OCI-LY7 (cell line): ENCODE results near the gene IQSEC1. TPM values are rescaled to one million over a fixed set of nuclear protein-coding genes. Genes with fewer than 3 reads are reported as not detected.

Experiments
- BruUV-seq: library from RNA; stranded (reverse); fragments of 400-500 nt; replicated peaks from 2 replicates; lab custom pipeline; 2021; lab: Mats Ljungman, UMichigan
- CTCF ChIA-PET: fragments of 300-600 bp; sonication (Branson Sonifier 250); formaldehyde crosslinking; loops from one replicate; lab custom pipeline; 2022; ENCODE audit warnings: antibody characterized with exemption; ENCODE audit not compliant: unreplicated experiment; lab: Charles Lee
- POLR2A ChIA-PET: fragments of 300-600 bp; sonication (Branson Sonifier 250); formaldehyde crosslinking; loops from one replicate; lab custom pipeline; 2022; ENCODE audit warnings: antibody characterized with exemption; lab: Charles Lee
- DNase-seq: peaks from one replicate; pipeline ENCODE4 v3.0.0-alpha.2; 2015; ENCODE audit warnings: low spot score
- H2AFZ ChIP-seq: fragments of 200-600 bp; sonication (generic), shearing (Covaris generic); 2 replicates; pipeline ENCODE4 v1.6.1; 2014; ENCODE audit warnings: mild to moderate bottlenecking, antibody characterized with exemption, low read length, moderate library complexity
- H3K27ac ChIP-seq: fragments of 200-600 bp; sonication (generic); 2 replicates; pipeline ENCODE4 v1.5.1; 2014; ENCODE audit warnings: mixed run types, low read depth, mild to moderate bottlenecking, moderate library complexity, low read length, inconsistent platforms; ENCODE audit not compliant: poor library complexity, severe bottlenecking
- H3K36me3 ChIP-seq: fragments of 200-600 bp; sonication (generic); 2 replicates; pipeline ENCODE4 v1.6.1; 2014; ENCODE audit warnings: mild to moderate bottlenecking, antibody characterized with exemption, low read length, moderate library complexity, mixed read lengths; ENCODE audit not compliant: insufficient read depth
- H3K4me1 ChIP-seq: fragments of 200-600 bp; sonication (generic); 2 replicates; pipeline ENCODE4 v1.5.1; 2014; ENCODE audit warnings: mild to moderate bottlenecking, low read length; ENCODE audit not compliant: insufficient read depth, poor library complexity, severe bottlenecking
- H3K4me2 ChIP-seq: fragments of 200-600 bp; sonication (generic); 2 replicates; pipeline ENCODE4 v1.6.1; 2014; ENCODE audit warnings: mild to moderate bottlenecking, low read length
- H3K4me3 ChIP-seq: fragments of 200-600 bp; sonication (generic); 2 replicates; pipeline ENCODE4 v1.5.1; 2014; ENCODE audit warnings: mild to moderate bottlenecking, low read depth, low read length; ENCODE audit not compliant: poor library complexity, severe bottlenecking
- H3K79me2 ChIP-seq: fragments of 200-600 bp; sonication (generic); 2 replicates; pipeline ENCODE4 v1.6.1; 2016; ENCODE audit warnings: low read depth, mild to moderate bottlenecking, low read length, moderate library complexity, mixed read lengths; ENCODE audit not compliant: insufficient read depth
- H3K9me2 ChIP-seq: fragments of 200-600 bp; sonication (generic); 2 replicates; pipeline ENCODE4 v1.6.1; 2016; ENCODE audit warnings: mild to moderate bottlenecking, low read length, mixed read lengths; ENCODE audit not compliant: insufficient read depth
- H3K9me3 ChIP-seq: fragments of 200-600 bp; sonication (generic); 2 replicates; pipeline ENCODE4 v1.6.1; 2014; ENCODE audit warnings: mild to moderate bottlenecking, mixed run types, low read length, mixed read lengths
- H4K20me1 ChIP-seq: fragments of 200-600 bp; sonication (generic); 2 replicates; pipeline ENCODE4 v1.6.1; 2014; ENCODE audit warnings: mild to moderate bottlenecking, antibody characterized with exemption, low read length, moderate library complexity, mixed read lengths; ENCODE audit not compliant: insufficient read depth
- CTCF ChIP-seq: fragments of 200-600 bp; sonication (generic); conservative IDR thresholded peaks from 2 replicates; pipeline ENCODE4 v1.5.1; 2014; ENCODE audit warnings: mild to moderate bottlenecking, antibody characterized with exemption, low read length, moderate library complexity, mixed read lengths
- EZH2phosphoT487 ChIP-seq: fragments of 200-600 bp; sonication (generic); IDR thresholded peaks from 2 replicates; pipeline ENCODE4 v1.6.1; 2018; ENCODE audit warnings: low read depth, borderline replicate concordance, mild to moderate bottlenecking, mixed run types, antibody characterized with exemption, low read length, moderate library complexity, mixed read lengths
- intact Hi-C: fragments of 100-400 bp; cut with micrococcal nuclease; formaldehyde crosslinking; loops from one replicate; pipeline ENCODE4 v1.10.0; 2022; ENCODE audit not compliant: unreplicated experiment
- total RNA-seq, 2 experiments: library from RNA; depleted of rRNA in 1 of 2; stranded (reverse); fragments of >200 nt in 1 of 2; shearing (Covaris generic) in 1 of 2; gene quantifications; 2 replicates each; pipeline ENCODE4 v1.2.3, GENCODE V29; 2014 to 2022

Gene IQSEC1
- total RNA-seq, 2 experiments from 2014 or later: 25.2 to 70.1 TPM

- peak overlapping the region; percentile 87 for H3K27ac ChIP-seq
- ChIA-PET POLR2A (interaction anchor here (1.1 to 2.3 kb wide), 4 partner anchors 12 to 72 kb away, joined by 3 to 19 read pairs (median 7); no protein-coding TSS in a partner anchor), CTCF (interaction anchor here (0.5 to 1.2 kb wide), 2 partner anchors 8 to 12 kb away, joined by 3 to 5 read pairs; no protein-coding TSS in a partner anchor)
- peak overlapping the region; percentile 24; the same call in 1 of the 2 replicates for H2AFZ ChIP-seq
- H3K79me2 ChIP-seq: no peaks in the 10 kb centered on the region
- H3K4me2 ChIP-seq: peak overlapping the region; percentile 67
- no peaks in the 10 kb centered on the region for H3K36me3 ChIP-seq
- H3K4me1 ChIP-seq: peaks cover 91% of the 10 kb centered on the region
- H4K20me1 ChIP-seq: no peaks in the 10 kb centered on the region
- DNase-seq: peak; percentile 88
- no TSS peak for BruUV-seq
- peak overlapping the region; percentile 21 for H3K4me3 ChIP-seq
- no peaks in the 10 kb centered on the region for H3K9me3 ChIP-seq
- intact Hi-C loops: loop anchor here (1.0 kb wide), 2 partner anchors 12 to 38 kb away; no protein-coding TSS in a partner anchor
- H3K9me2 ChIP-seq: no peaks in the 10 kb centered on the region
- TF ChIP-seq EZH2phosphoT487: no peak
- TF ChIP-seq CTCF: no peak
These were observed 10.7 kb upstream of the IQSEC1 start for GRCh38 chr3:13083898-13084297.

- H3K4me3 ChIP-seq: peak overlapping the region; percentile 21
- no peaks in the 10 kb centered on the region for H3K79me2 ChIP-seq
- TF ChIP-seq EZH2phosphoT487 (no peak), CTCF (no peak)
- POLR2A ChIA-PET: interaction anchor here (0.9 to 2.3 kb wide), 4 partner anchors 12 to 102 kb away, joined by 3 to 19 read pairs (median 7); no protein-coding TSS in a partner anchor
- no peaks in the 10 kb centered on the region for H3K9me3 ChIP-seq
- peak overlapping the region; percentile 24; the same call in 1 of the 2 replicates for H2AFZ ChIP-seq
- peak overlapping the region; percentile 87 for H3K27ac ChIP-seq
- H3K4me1 ChIP-seq: peaks cover 91% of the 10 kb centered on the region
- no peaks in the 10 kb centered on the region for H3K36me3 ChIP-seq
- BruUV-seq: no TSS peak
- CTCF ChIA-PET: interaction anchor here (1.2 kb wide), 1 partner anchor 9 kb away, joined by 5 read pairs; no protein-coding TSS in a partner anchor
- H3K4me2 ChIP-seq: peak overlapping the region; percentile 67
- intact Hi-C loops: no loop called here
- DNase-seq: no peak
- H4K20me1 ChIP-seq: no peaks in the 10 kb centered on the region
- H3K9me2 ChIP-seq: no peaks in the 10 kb centered on the region
These were observed 10.0 kb upstream of the IQSEC1 start for GRCh38 chr3:13083254-13083653.

GRCh38 chr3:13082677-13083076 is 9.4 kb upstream of the IQSEC1 start:
- Histone ChIP-seq H4K20me1 (no peaks in the 10 kb centered on the region), H3K9me2 (no peaks in the 10 kb centered on the region), H3K36me3 (no peaks in the 10 kb centered on the region), H3K9me3 (no peaks in the 10 kb centered on the region), H3K4me1 (peaks cover 91% of the 10 kb centered on the region), H3K79me2 (no peaks in the 10 kb centered on the region), H3K4me3 (no peak overlapping the region), H3K4me2 (peak overlapping the region; percentile 67), H2AFZ (no peak overlapping the region), H3K27ac (no peak overlapping the region)
- CTCF ChIA-PET: no interaction called here
- TF ChIP-seq EZH2phosphoT487: no peak
- no peak for TF ChIP-seq CTCF
- POLR2A ChIA-PET: interaction anchor here (0.5 to 2.3 kb wide), 4 partner anchors 11 to 101 kb away, joined by 3 to 19 read pairs (median 6); no protein-coding TSS in a partner anchor
- BruUV-seq: no TSS peak
- intact Hi-C loops: no loop called here
- no peak for DNase-seq
